Measurements from ENCODE around the gene RNF8.

RNF8 gene

GRCh38 chr6:37313723-37314486 lies 39.9 kb upstream of the RNF8 start:
- Histone ChIP-seq H3K27ac (ENCODE audit: low read length) (peak overlapping the region; percentile 45), H3K9me3 (ENCODE audit: insufficient read depth, low read length, severe bottlenecking) (no peaks in the 10 kb centered on the region), H3K4me3 (ENCODE audit: low read depth in 1 of 2, low read length in 2 of 2) (no peak overlapping the region), H4K20me1 (ENCODE audit: insufficient read depth, low read length) (no peaks in the 10 kb centered on the region), H3K27me3 (ENCODE audit: insufficient read depth, low read length, poor library complexity) (no peaks in the 10 kb centered on the region), H3K9ac (ENCODE audit: low read depth, low read length) (no peak overlapping the region), H3K36me3 (ENCODE audit: insufficient read depth, low read length) (peaks cover 81% of the 10 kb centered on the region), H3K79me2 (ENCODE audit: insufficient read depth, low read length) (peaks cover 3% of the 10 kb centered on the region; the same call in 1 of the 2 replicates), H3K4me2 (ENCODE audit: insufficient read depth, low read length) (no peak overlapping the region), H2AFZ (ENCODE audit: low read depth, low read length) (no peak overlapping the region), H3K4me1 (ENCODE audit: insufficient read depth, low read length) (peaks cover 24% of the 10 kb centered on the region)
- TF ChIP-seq EZH2 (IDR thresholded peaks at IDR 0.05; ENCODE audit: borderline replicate concordance, low read depth, low read length, severe bottlenecking) (no peak), CTCF (IDR thresholded peaks at IDR 0.05; ENCODE audit: borderline replicate concordance, extremely low read depth, low read length, poor library complexity, severe bottlenecking) (no peak)
- ATAC-seq (ENCODE audit: insufficient read depth, low read depth): no peak
- DNase-seq: no peak

- peaks cover 18% of the 10 kb centered on the region for H3K4me1 ChIP-seq (ENCODE audit: insufficient read depth, low read length)
- peaks cover 81% of the 10 kb centered on the region for H3K36me3 ChIP-seq (ENCODE audit: insufficient read depth, low read length)
- H3K4me3 ChIP-seq (ENCODE audit: low read depth in 1 of 2, low read length in 2 of 2): no peak overlapping the region
- H3K4me2 ChIP-seq (ENCODE audit: insufficient read depth, low read length): no peak overlapping the region
- peak; percentile 87 for ATAC-seq (ENCODE audit: insufficient read depth, low read depth)
- no peaks in the 10 kb centered on the region for H3K27me3 ChIP-seq (ENCODE audit: insufficient read depth, low read length, poor library complexity)
- H3K27ac ChIP-seq (ENCODE audit: low read length): peak overlapping the region; percentile 45
- no peak overlapping the region for H2AFZ ChIP-seq (ENCODE audit: low read depth, low read length)
- H4K20me1 ChIP-seq (ENCODE audit: insufficient read depth, low read length): no peaks in the 10 kb centered on the region
- H3K9ac ChIP-seq (ENCODE audit: low read depth, low read length): no peak overlapping the region
- DNase-seq: peak; percentile 70
- TF ChIP-seq EZH2 (IDR thresholded peaks at IDR 0.05; ENCODE audit: borderline replicate concordance, low read depth, low read length, severe bottlenecking) (no peak), CTCF (IDR thresholded peaks at IDR 0.05; ENCODE audit: borderline replicate concordance, extremely low read depth, low read length, poor library complexity, severe bottlenecking) (peak; percentile 84)
- no peaks in the 10 kb centered on the region for H3K9me3 ChIP-seq (ENCODE audit: insufficient read depth, low read length, severe bottlenecking)
- H3K79me2 ChIP-seq (ENCODE audit: insufficient read depth, low read length): peaks cover under 1% of the 10 kb centered on the region; the same call in 1 of the 2 replicates
These were observed 39.2 kb upstream of the RNF8 start for GRCh38 chr6:37314487-37315156.

GRCh38 chr6:37315157-37315515 lies 38.6 kb upstream of the RNF8 start:
- H3K27ac ChIP-seq (ENCODE audit: low read length): no peak overlapping the region
- no peaks in the 10 kb centered on the region; the same call in 1 of the 2 replicates for H3K79me2 ChIP-seq (ENCODE audit: insufficient read depth, low read length)
- H3K36me3 ChIP-seq (ENCODE audit: insufficient read depth, low read length): peaks cover 85% of the 10 kb centered on the region
- TF ChIP-seq CTCF (IDR thresholded peaks at IDR 0.05; ENCODE audit: borderline replicate concordance, extremely low read depth, low read length, poor library complexity, severe bottlenecking) (no peak), EZH2 (IDR thresholded peaks at IDR 0.05; ENCODE audit: borderline replicate concordance, low read depth, low read length, severe bottlenecking) (no peak)
- no peak overlapping the region for H3K4me3 ChIP-seq (ENCODE audit: low read depth in 1 of 2, low read length in 2 of 2)
- no peak overlapping the region for H3K9ac ChIP-seq (ENCODE audit: low read depth, low read length)
- no peaks in the 10 kb centered on the region for H4K20me1 ChIP-seq (ENCODE audit: insufficient read depth, low read length)
- H3K27me3 ChIP-seq (ENCODE audit: insufficient read depth, low read length, poor library complexity): no peaks in the 10 kb centered on the region
- ATAC-seq (ENCODE audit: insufficient read depth, low read depth) (no peak; the same call in 2 of the 3 replicates), DNase-seq (no peak)
- no peak overlapping the region for H2AFZ ChIP-seq (ENCODE audit: low read depth, low read length)
- no peak overlapping the region for H3K4me2 ChIP-seq (ENCODE audit: insufficient read depth, low read length)
- H3K4me1 ChIP-seq (ENCODE audit: insufficient read depth, low read length): peaks cover 17% of the 10 kb centered on the region
- no peaks in the 10 kb centered on the region for H3K9me3 ChIP-seq (ENCODE audit: insufficient read depth, low read length, severe bottlenecking)
